PFSK-1 (cell line): ENCODE measurements around the gene DLGAP1.

Experiments
- POLR2AphosphoS5 ChIP-seq: IDR thresholded peaks from 2 replicates; pipeline ENCODE4 v1.6.1; 2012; ENCODE audit warnings: low read depth, mild to moderate bottlenecking, control low read depth, low read length, moderate library complexity
- SIN3A ChIP-seq: IDR thresholded peaks from 2 replicates; pipeline ENCODE4 v1.6.1; 2012; ENCODE audit warnings: mild to moderate bottlenecking, low read length, moderate library complexity, borderline replicate concordance; ENCODE audit not compliant: insufficient read depth

DNA sequence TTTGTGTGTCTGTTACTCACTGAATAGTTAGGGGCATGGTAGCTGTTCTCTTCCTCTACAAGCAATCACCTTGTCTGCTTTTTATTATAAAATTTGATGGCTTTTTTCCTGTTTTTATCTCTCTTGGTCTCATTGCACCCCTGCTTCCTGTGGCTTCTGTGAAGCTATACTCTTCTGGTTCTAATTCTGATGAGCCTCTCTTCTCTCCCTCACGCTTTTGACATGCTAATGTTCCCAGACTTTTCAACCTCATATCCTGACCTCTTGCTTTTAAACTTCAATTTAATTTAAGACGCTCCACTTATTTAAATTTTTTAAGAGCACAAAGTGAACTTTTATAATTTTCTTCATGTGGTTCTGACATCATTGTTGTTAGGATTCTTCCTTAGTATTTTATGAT lies 361.4 kb downstream of the DLGAP1 start:
- no peak for TF ChIP-seq POLR2AphosphoS5
- TF ChIP-seq SIN3A = no peak
